ENCODE data around the gene CNTFR. TPM values are rescaled to one million over a fixed set of nuclear protein-coding genes. Genes with fewer than 3 reads are reported as not detected.

The CNTFR gene
- total RNA-seq, 1 donor: not detected

GRCh38 chr9:34558919-34559623 lies 30.5 kb downstream of the CNTFR start:
- no peak for DNase-seq (ENCODE audit: low read depth)
- no peak for TF ChIP-seq CTCF (IDR thresholded peaks at IDR 0.05; ENCODE audit: insufficient read depth, low read depth, low read length)
- H3K4me3 ChIP-seq (ENCODE audit: low read depth, low read length): no peak overlapping the region

- no peak overlapping the region for H3K4me3 ChIP-seq (ENCODE audit: low read depth, low read length)
- TF ChIP-seq CTCF (IDR thresholded peaks at IDR 0.05; ENCODE audit: insufficient read depth, low read depth, low read length): no peak
- DNase-seq (ENCODE audit: low read depth): no peak
Observed at GRCh38 chr9:34558364-34558763, 31.2 kb downstream of the CNTFR start.

- DNase-seq (ENCODE audit: low read depth): no peak
- H3K4me3 ChIP-seq (ENCODE audit: low read depth, low read length): no peak overlapping the region
- TF ChIP-seq CTCF (IDR thresholded peaks at IDR 0.05; ENCODE audit: insufficient read depth, low read depth, low read length): no peak
Observed at GRCh38 chr9:34557426-34558321, 31.9 kb downstream of the CNTFR start.

- no peak for TF ChIP-seq CTCF (IDR thresholded peaks at IDR 0.05; ENCODE audit: insufficient read depth, low read depth, low read length)
- H3K4me3 ChIP-seq (ENCODE audit: low read depth, low read length): no peak overlapping the region
- no peak for DNase-seq (ENCODE audit: low read depth)
Observed at GRCh38 chr9:34556949-34557348, 32.6 kb downstream of the CNTFR start.

- TF ChIP-seq CTCF (IDR thresholded peaks at IDR 0.05; ENCODE audit: insufficient read depth, low read depth, low read length): no peak
- DNase-seq (ENCODE audit: low read depth): no peak
- no peak overlapping the region for H3K4me3 ChIP-seq (ENCODE audit: low read depth, low read length)
Observed at GRCh38 chr9:34555936-34556525, 33.5 kb downstream of the CNTFR start.

GRCh38 chr9:34555500-34555899 lies 34.0 kb downstream of the CNTFR start:
- no peak overlapping the region for H3K4me3 ChIP-seq (ENCODE audit: low read depth, low read length)
- TF ChIP-seq CTCF (IDR thresholded peaks at IDR 0.05; ENCODE audit: insufficient read depth, low read depth, low read length): no peak
- no peak for DNase-seq (ENCODE audit: low read depth)

All from fibroblast of villous mesenchyme (primary cell).